HEK293T (cell line): ENCODE measurements around the gene PCDHA10.
"Not testable (repeated sequence)": the region's sequence is repeated elsewhere in the genome, so short reads cannot be mapped to it uniquely, and the experiment has no call there.

Experiments
- CTCF ChIA-PET: fragments of 350-600 bp; formaldehyde crosslinking; extraction: SDS; loops from one replicate; lab custom pipeline; 2021; ENCODE audit warnings: antibody characterized with exemption, inconsistent platforms; lab: Yijun Ruan, JAX
- POLR2A ChIA-PET: fragments of 350-600 bp; formaldehyde crosslinking; extraction: SDS; loops from one replicate; lab custom pipeline; 2020; ENCODE audit warnings: antibody characterized with exemption, inconsistent platforms; lab: Yijun Ruan, JAX
- DNase-seq: peaks from one replicate; pipeline ENCODE4 v3.0.0; 2012; ENCODE audit warnings: mixed read lengths; ENCODE audit errors: extremely low spot score
- ARNT ChIP-seq: fragments of 450-650 bp; IDR thresholded peaks from 2 replicates; pipeline ENCODE4 v1.6.1; 2017; ENCODE audit warnings: mild to moderate bottlenecking
- CTBP1 ChIP-seq: fragments of 450-650 bp; IDR thresholded peaks from 2 replicates; pipeline ENCODE4 v1.6.1; 2016; ENCODE audit warnings: borderline replicate concordance
- ELF4 ChIP-seq: fragments of 450-650 bp; IDR thresholded peaks from 2 replicates; pipeline ENCODE4 v1.6.1; 2017; ENCODE audit warnings: antibody characterized with exemption
- FOXA1 ChIP-seq: fragments of 450-650 bp; IDR thresholded peaks from 2 replicates; pipeline ENCODE4 v1.6.1; 2016; ENCODE audit warnings: mild to moderate bottlenecking
- FOXK2 ChIP-seq: fragments of 450-650 bp; IDR thresholded peaks from 2 replicates; pipeline ENCODE4 v1.6.1; 2016; ENCODE audit warnings: mild to moderate bottlenecking
- FOXM1 ChIP-seq: fragments of 450-650 bp; IDR thresholded peaks from 2 replicates; pipeline ENCODE4 v1.6.1; 2017; ENCODE audit warnings: mild to moderate bottlenecking, borderline replicate concordance
- HDGF ChIP-seq: fragments of 450-650 bp; IDR thresholded peaks from 2 replicates; pipeline ENCODE4 v1.6.1; 2017; ENCODE audit warnings: antibody characterized with exemption, borderline replicate concordance
- L3MBTL2 ChIP-seq: fragments of 450-650 bp; conservative IDR thresholded peaks from 2 replicates; pipeline ENCODE4 v1.6.1; 2016; ENCODE audit warnings: mild to moderate bottlenecking
- LEF1 ChIP-seq: fragments of 450-650 bp; IDR thresholded peaks from 2 replicates; pipeline ENCODE4 v1.6.1; 2017; ENCODE audit warnings: mild to moderate bottlenecking, borderline replicate concordance
- NFRKB ChIP-seq: fragments of 450-650 bp; IDR thresholded peaks from 2 replicates; pipeline ENCODE4 v1.6.1; 2016; ENCODE audit warnings: mild to moderate bottlenecking, moderate library complexity
- PKNOX1 ChIP-seq: fragments of 450-650 bp; IDR thresholded peaks from 2 replicates; pipeline ENCODE4 v1.6.1; 2016
- SP1 ChIP-seq: fragments of 450-650 bp; IDR thresholded peaks from 2 replicates; pipeline ENCODE4 v1.6.1; 2017
- SUZ12 ChIP-seq: fragments of 450-650 bp; IDR thresholded peaks from 2 replicates; pipeline ENCODE4 v1.6.1; 2016; ENCODE audit warnings: mild to moderate bottlenecking
- TARDBP ChIP-seq: fragments of 450-650 bp; IDR thresholded peaks from 2 replicates; pipeline ENCODE4 v1.6.1; 2016
- ZNF384 ChIP-seq: fragments of 450-650 bp; IDR thresholded peaks from 2 replicates; pipeline ENCODE4 v1.6.1; 2016

The PCDHA10 gene

GRCh38 chr5:140823475-140823874 is 32.2 kb upstream of the PCDHA10 start:
- DNase-seq: no peak
- TF ChIP-seq CTBP1 (no peak), NFRKB (no peak), LEF1 (no peak), TARDBP (no peak), FOXK2 (no peak), FOXA1 (no peak), FOXM1 (no peak), ZNF384 (no peak), ARNT (no peak), SUZ12 (no peak), HDGF (no peak), ELF4 (no peak), SP1 (no peak), PKNOX1 (no peak)
- CTCF ChIA-PET: no interaction called here
- POLR2A ChIA-PET: no interaction called here

GRCh38 chr5:140827704-140828361 is 27.9 kb upstream of the PCDHA10 start, which contains the start of gene PCDHA6:
Gene PCDHA6, plus strand, starts transcription at chr5:140827960. Its CDS starts 132 bp downstream, at chr5:140828092.
- TF ChIP-seq ELF4 (no peak), ARNT (no peak), HDGF (no peak), LEF1 (no peak), SP1 (no peak), SUZ12 (no peak)
- ChIA-PET POLR2A (no interaction called here), CTCF (interaction anchor here (0.6 kb wide), 1 partner anchor 708 kb away, joined by 3 read pairs; no protein-coding TSS in a partner anchor)
- no peak for DNase-seq

GRCh38 chr5:140828362-140828737 is 27.3 kb upstream of the PCDHA10 start:
- CTCF ChIA-PET: interaction anchor here (0.6 kb wide), 1 partner anchor 708 kb away, joined by 3 read pairs; no protein-coding TSS in a partner anchor
- DNase-seq: no peak
- TF ChIP-seq ARNT (no peak), L3MBTL2 (no peak), LEF1 (no peak), PKNOX1 (no peak), ELF4 (no peak), SUZ12 (no peak)
- POLR2A ChIA-PET: no interaction called here

- DNase-seq, POLR2A ChIA-PET, CTCF ChIA-PET: not testable (repeated sequence)
These were observed 25.9 kb upstream of the PCDHA10 start for GRCh38 chr5:140829511-140830501.

GRCh38 chr5:140833993-140834392 is 21.7 kb upstream of the PCDHA10 start, which contains the start of gene PCDHA7:
Gene PCDHA7, plus strand, starts transcription at chr5:140834269. Its CDS starts 115 bp downstream, at chr5:140834384.
- ChIA-PET CTCF (no interaction called here), POLR2A (no interaction called here)
- no peak for DNase-seq
- TF ChIP-seq FOXA1: no peak
- no peak for TF ChIP-seq ZNF384
- no peak for TF ChIP-seq SP1
- no peak for TF ChIP-seq ARNT
- TF ChIP-seq FOXM1: no peak
- no peak for TF ChIP-seq CTBP1

- POLR2A ChIA-PET, CTCF ChIA-PET, DNase-seq: not testable (repeated sequence)
These were observed 21.2 kb upstream of the PCDHA10 start for GRCh38 chr5:140834439-140835008.
